Activated CD4-positive, alpha-beta T cell treated with anti-CD3 and anti-CD28 coated beads for 4 hours (primary cell): ENCODE results near the gene SYT2.
"Not testable (repeated sequence)": the region's sequence is repeated elsewhere in the genome, so short reads cannot be mapped to it uniquely, and the experiment has no call there.

Source experiments
- DNase-seq, 2 donors: peaks; one replicate each; pipeline ENCODE4 v3.0.0-alpha.2; 2020

The SYT2 gene

DNA sequence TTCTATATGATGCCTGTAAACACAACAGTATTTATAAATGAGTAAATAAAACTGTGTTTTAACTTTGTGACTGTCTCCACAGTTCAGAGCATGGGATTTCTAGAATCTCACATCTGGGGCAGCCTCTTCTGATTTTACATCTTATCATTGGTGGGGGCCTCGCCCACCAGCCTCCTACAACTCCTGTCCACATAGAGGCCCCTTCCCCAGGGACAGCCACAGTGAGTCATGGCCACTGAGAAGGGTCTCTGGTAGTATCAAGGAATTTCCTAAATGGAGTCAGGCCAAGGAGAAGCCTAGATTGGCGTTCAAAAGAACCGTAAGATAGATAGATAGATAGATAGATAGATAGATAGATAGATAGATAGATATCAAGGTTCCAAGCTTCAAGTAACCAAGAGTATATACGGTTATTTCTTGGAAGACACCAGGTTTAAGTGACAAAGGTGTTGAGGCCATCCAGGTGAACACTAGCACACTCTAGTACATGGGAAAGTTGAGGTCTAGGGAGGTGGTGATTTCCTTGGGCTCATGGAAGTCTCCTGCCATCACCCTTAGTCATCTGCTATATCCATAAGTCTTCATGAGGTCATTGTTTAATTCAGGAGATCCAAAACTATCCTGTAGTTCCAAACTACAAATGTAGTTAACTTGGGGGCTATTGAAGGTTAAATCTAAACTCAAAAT is 121.6 kb downstream of the SYT2 start:
- no peak for DNase-seq

DNA sequence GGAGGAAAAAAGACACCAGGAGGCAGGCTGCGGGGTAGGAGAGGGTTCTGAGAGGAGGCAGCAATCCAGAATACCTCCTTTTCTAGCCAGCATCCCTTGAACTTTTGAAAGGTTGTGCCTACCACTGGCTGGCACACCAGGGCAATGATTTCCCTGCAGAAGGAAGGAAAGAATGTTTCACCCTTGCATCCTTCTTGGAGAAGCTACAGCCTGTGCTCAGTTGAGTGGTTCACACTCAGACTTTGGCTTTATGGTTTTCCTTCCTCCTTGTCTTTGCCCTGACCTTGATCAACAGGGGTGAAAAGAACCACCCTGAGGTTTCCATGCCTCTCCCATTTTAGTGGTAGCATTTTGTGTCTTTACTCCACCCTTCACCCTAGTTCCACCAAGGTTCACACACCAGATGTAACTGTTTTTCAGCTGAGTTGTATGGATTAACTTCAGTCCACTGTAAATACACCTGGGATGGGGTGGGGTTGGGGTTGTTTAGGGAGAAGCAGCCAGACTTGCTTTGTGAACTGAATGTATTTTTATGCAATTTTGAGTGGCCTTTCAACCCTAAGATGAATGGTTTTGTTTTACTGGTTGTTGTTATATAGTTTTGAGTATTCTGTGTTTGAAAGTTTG is 122.3 kb downstream of the SYT2 start:
- DNase-seq, result no peak

DNA sequence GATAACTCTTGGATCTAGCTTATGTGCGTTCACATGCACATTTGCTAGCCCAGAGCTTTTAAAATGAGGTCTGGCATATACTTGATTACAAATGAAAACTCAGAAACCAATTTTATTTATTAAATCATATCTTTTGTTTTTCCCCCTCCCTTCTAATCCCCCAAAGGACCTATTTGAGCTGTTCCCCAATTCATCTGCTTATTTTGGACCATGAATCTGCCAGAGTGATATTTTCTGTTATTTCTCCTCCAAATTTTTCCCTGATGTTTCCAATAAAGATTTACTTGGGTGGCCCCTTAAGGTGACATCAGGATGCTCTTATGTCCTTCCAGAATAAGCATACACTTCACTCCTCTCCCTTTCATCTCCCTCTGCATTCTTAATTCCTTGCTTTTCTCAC is 123.4 kb downstream of the SYT2 start:
- DNase-seq, result no peak

- no peak for DNase-seq
Observed at GRCh38 chr1:202586018-202586821, 124.0 kb downstream of the SYT2 start.

DNA sequence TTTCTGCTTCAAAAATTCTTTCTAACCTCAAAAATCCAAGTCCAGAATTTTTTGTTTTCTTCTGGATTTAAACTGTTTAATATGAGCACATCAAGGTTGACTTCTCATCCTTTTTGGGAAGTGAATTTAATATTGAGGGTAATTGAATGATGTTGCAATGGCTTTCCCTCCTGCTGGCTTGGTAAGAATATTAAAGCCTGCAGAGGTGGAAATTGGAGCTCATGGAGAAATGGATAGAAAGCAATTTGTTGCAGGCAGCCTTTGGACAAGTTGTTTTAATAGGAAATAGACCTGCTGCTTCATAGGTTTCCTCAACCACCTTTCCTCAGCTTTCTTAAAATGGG is 124.7 kb downstream of the SYT2 start:
- DNase-seq, result no peak

DNA sequence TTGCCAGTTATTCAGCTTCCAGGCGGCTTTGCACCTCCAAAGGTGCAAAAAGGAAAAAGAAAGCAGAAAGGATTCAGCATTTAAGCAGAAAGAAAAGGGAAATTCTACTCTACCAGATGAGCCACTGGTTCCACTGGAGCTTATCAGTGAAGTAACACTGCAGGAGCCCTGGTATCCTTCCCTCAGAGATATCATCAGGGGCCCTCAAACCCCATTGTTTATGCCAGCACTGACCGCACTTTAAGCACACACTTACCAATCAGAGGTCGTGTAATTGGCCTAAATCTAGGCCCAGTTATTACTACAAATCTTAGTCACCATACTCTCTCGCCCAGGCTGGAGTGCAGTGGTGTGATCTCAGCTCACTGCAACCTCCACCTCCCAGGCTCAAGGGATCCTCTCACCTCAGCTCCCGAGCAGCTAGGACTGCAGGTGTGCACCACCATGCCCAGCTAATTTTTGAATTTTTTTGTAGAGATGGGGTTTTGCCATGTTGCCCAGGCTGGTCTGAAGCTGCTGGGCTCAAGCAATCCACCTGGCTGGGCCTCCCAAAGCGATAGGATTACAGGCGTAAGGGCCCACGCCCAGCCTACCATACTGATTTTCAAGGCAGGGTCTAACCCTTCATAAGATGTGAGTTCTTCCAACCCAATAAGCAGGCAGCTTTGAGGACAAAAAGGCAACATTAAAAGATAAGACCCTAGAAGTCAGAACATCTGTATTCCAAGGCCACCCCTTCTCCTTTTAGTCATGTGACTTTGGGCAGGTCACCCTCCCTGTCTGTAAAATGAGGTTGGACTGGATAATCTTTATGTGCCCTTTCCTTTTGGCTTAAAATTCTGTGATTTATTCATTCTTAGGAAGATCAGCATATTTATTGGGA is 125.3 kb downstream of the SYT2 start:
- no peak for DNase-seq

DNA sequence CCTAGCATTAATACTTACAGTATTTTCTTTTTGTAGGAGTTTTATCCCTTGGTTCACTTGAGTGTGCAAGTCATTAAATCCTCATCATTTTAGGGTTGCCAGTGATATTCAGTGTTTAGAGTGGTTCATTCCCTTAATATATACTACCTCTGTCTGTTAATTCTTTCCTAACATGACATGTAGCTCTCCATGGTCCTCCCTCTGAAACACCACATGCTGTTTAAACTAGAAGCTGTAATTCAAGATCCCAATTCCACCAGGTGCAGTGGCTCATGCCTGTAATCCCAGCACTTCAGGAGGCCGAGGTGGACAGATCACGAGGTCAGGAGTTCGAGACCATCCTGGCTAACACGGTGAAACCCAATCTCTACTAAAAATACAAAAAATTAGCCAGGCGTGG is 127.9 kb downstream of the SYT2 start:
- DNase-seq, result not testable (repeated sequence)

GRCh38 chr1:202580619-202581018 is 129.6 kb downstream of the SYT2 start:
- no peak for DNase-seq

GRCh38 chr1:202579806-202580205 is 130.4 kb downstream of the SYT2 start:
- no peak for DNase-seq

- no peak for DNase-seq
Observed at GRCh38 chr1:202578565-202578964, 131.7 kb downstream of the SYT2 start.

DNA sequence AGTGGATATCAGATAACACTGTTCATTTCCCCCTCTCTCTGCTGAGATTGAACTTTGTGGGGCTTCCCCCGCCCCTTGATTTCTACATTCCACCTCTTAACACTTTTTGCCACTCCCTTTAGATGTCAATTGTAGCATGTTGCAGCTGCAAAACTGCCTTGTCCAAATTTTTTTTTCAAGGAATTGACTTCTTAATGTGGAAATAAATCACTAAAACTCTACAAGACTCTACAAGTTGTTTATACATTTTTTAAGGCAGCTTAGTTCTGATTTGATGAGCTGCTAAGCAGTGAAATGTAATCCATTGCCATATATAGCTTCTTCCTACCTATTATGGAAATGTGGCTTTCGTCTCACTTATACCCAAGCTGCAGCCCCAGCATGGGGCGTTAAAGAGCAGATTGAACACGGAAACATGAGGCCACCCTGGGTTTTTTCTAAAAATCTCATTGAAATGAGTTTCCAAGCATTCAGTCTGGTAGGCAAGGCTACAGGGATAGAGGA is 132.2 kb downstream of the SYT2 start:
- DNase-seq, result no peak

GRCh38 chr1:202577381-202577780 is 132.9 kb downstream of the SYT2 start:
- DNase-seq, result no peak

- no peak for DNase-seq
Observed at GRCh38 chr1:202576816-202577215, 133.4 kb downstream of the SYT2 start.

GRCh38 chr1:202575918-202576653 is 134.2 kb downstream of the SYT2 start:
- no peak for DNase-seq

DNA sequence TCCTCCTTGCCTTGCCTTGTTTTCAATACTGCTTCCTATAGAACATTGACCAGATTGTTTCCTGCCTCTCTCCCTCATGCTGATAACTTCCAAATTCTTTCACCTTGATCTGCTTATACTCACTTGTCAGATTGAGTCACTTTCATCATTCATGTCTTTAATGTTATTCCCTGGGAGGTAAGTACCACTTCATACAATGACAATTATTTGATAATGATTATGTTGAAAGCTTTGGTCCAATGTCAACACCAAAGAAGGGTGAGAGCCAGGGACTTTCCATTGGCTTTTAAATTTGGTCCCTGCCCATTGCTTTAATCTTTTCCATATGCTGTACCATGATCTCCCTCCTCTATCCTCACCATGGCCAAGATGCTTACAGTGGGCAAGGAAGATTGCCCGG is 137.4 kb downstream of the SYT2 start:
- no peak for DNase-seq

DNA sequence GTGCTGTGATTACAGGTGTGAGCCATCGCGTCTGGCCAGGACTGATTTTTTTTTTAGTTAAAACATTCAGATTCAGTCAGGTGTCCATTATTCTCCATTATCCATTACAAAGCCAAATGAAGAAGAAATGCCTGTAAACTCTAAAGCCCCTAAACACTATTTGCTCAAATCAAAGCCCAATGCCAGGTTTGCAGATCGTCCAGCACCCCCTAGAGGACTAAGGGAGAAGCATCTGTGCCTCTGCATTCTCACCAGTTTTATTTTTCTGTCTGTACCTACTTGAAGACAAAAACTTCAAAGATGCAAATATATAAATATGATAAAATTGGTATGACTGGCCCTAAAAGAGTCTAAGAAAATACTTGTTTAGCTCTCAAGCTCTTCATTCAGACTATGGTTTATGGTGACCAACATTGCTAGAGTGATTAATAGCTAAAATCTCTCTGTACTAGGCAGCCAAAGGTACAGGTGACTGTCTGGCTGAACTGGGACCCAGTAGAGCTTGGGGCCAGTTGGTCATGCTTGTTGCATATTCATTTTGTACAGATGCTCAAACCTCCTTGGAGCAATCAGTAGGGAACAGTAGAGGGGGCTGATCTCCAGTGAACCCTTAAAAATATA is 138.4 kb downstream of the SYT2 start:
- DNase-seq, result no peak

- no peak for DNase-seq
Observed at GRCh38 chr1:202569393-202570322, 140.6 kb downstream of the SYT2 start.

DNA sequence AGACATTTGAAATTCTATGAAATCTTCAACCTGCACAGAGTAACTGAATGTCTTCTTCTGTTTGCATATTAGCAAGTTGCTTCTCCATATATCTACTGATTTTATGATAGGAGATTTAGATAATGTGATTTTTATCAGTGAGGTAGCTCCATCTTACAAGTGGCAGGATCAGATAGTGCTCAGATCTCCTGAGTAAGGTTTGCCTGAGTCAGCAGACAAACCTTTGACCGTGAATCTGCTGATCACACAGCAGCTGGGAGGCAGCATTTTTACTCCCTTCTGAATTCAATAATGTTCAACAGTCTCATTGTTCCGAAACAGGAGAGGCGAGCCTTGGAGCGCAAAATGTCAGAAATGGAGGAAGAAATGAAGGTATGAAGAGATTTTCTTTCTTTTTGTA is 141.4 kb downstream of the SYT2 start:
- no peak for DNase-seq

GRCh38 chr1:202568410-202568809 is 141.8 kb downstream of the SYT2 start:
- no peak for DNase-seq

DNA sequence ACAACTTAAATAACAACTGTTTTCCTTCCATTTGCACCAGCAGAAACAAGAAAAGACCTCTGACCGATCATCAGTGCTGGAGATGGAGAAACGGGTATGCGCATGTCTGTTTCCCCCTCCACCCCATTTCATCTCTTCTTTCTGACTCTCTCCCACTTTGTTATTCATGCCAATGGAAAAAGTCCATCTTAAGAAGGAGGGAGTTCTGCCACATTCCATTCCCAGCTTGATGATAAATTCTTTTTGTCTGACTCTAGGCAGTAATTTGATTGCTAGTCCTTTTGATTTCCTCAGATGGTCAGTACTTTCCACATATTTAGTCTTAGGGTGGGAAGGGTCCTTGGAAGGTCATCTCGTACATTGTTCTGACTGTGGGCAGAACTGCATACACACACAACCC is 142.5 kb downstream of the SYT2 start:
- DNase-seq, result no peak
